ENCODE data around the gene SLC25A29.

GRCh38 chr14:100304825-100305323 is 1.4 kb downstream of the SLC25A29 start:
- TF ChIP-seq, protein P1, sequence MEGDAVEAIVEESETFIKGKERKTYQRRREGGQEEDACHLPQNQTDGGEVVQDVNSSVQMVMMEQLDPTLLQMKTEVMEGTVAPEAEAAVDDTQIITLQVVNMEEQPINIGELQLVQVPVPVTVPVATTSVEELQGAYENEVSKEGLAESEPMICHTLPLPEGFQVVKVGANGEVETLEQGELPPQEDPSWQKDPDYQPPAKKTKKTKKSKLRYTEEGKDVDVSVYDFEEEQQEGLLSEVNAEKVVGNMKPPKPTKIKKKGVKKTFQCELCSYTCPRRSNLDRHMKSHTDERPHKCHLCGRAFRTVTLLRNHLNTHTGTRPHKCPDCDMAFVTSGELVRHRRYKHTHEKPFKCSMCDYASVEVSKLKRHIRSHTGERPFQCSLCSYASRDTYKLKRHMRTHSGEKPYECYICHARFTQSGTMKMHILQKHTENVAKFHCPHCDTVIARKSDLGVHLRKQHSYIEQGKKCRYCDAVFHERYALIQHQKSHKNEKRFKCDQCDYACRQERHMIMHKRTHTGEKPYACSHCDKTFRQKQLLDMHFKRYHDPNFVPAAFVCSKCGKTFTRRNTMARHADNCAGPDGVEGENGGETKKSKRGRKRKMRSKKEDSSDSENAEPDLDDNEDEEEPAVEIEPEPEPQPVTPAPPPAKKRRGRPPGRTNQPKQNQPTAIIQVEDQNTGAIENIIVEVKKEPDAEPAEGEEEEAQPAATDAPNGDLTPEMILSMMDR (tag by site-specific recombination; IDR thresholded peaks at IDR 0.05) = no peak
- TF ChIP-seq YY1 (tag by site-specific recombination; IDR thresholded peaks at IDR 0.05) = no peak
- no peak for TF ChIP-seq ZNF830 (tag by site-specific recombination; IDR thresholded peaks at IDR 0.05; ENCODE audit: low read depth)
- TF ChIP-seq REST (tag by site-specific recombination; IDR thresholded peaks at IDR 0.05) = no peak
- TF ChIP-seq ZFP69B (tag by site-specific recombination; IDR thresholded peaks at IDR 0.05) = no peak
- TF ChIP-seq, protein P2, sequence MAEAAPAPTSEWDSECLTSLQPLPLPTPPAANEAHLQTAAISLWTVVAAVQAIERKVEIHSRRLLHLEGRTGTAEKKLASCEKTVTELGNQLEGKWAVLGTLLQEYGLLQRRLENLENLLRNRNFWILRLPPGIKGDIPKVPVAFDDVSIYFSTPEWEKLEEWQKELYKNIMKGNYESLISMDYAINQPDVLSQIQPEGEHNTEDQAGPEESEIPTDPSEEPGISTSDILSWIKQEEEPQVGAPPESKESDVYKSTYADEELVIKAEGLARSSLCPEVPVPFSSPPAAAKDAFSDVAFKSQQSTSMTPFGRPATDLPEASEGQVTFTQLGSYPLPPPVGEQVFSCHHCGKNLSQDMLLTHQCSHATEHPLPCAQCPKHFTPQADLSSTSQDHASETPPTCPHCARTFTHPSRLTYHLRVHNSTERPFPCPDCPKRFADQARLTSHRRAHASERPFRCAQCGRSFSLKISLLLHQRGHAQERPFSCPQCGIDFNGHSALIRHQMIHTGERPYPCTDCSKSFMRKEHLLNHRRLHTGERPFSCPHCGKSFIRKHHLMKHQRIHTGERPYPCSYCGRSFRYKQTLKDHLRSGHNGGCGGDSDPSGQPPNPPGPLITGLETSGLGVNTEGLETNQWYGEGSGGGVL (tag by site-specific recombination; IDR thresholded peaks at IDR 0.05) = peak; percentile 61; the same call in 1 of the 2 replicates
- no peak for TF ChIP-seq ZNF776 (tag by site-specific recombination; IDR thresholded peaks at IDR 0.05; ENCODE audit: borderline replicate concordance)
- no peak for TF ChIP-seq ZNF302 (tag by site-specific recombination; IDR thresholded peaks at IDR 0.05; ENCODE audit: low read depth)
- peak; percentile 25; the same call in 1 of the 2 replicates for TF ChIP-seq ZBTB17 (tag by site-specific recombination; IDR thresholded peaks at IDR 0.05)
